ENCODE measurements around the gene HOXB9. TPM values are rescaled to one million over a fixed set of nuclear protein-coding genes. Genes with fewer than 3 reads are reported as not detected.

HOXB9 gene
- total and polyA plus RNA-seq, 9 of the 15 experiments (the other 6 are each of a cell fraction or from before 2014, with no cell fraction given) = 3.1 to 196 (median 77.6) TPM

DNA sequence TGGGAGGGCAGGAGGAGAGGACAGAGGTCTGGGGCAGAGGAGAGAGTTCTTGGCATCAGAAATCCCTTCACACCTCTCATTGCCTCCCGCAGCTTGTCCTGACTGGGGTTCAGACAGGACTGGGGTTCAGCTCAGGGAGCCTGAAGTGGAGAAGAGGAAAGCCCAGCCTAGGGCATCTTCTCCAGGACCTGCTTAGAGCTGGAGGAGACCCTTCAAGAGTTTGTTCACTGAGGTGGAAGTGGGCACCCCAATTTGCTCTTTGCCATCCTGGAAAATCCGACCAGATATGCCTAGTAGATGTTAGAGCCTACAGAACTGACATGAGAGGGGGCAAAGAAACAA, 38.1 kb downstream of the HOXB9 start:
- ATAC-seq (no peak), DNase-seq (ENCODE audit: extremely low read depth in 1 of 4, low spot score in 3 of 4) (no peak), FAIRE-seq (no peak)
- Histone ChIP-seq H3K36me3 (ENCODE audit: control insufficient read depth, insufficient read depth, low read length) (no peaks in the 10 kb centered on the region), H3K9ac (ENCODE audit: insufficient read depth in 1 of 2, low read depth in 2 of 2, low read length in 2 of 2) (no peak overlapping the region), H3K27me3 (ENCODE audit: control insufficient read depth in 2 of 2, insufficient read depth in 2 of 2, low read length in 2 of 2) (no peaks in the 10 kb centered on the region), H3K79me2 (ENCODE audit: control insufficient read depth, insufficient read depth, low read length) (peaks cover 16% of the 10 kb centered on the region), H3K4me1 (replicated peaks in 1 of 2; ENCODE audit: control insufficient read depth in 2 of 2, insufficient read depth in 2 of 2, low read length in 2 of 2) (peaks cover 21 to 25% of the 10 kb centered on the region in 2 experiments), H3K4me2 (ENCODE audit: insufficient read depth, low read length) (no peak overlapping the region), H4K20me1 (replicated peaks; ENCODE audit: control insufficient read depth, insufficient read depth, low read length) (no peaks in the 10 kb centered on the region), H3K9me1 (ENCODE audit: control insufficient read depth, insufficient read depth, low read length) (no peaks in the 10 kb centered on the region), H3K4me3 (no peak overlapping the region), H3K9me3 (replicated peaks; ENCODE audit: control insufficient read depth, insufficient read depth, low read depth, low read length) (no peaks in the 10 kb centered on the region), H2AFZ (ENCODE audit: low read depth, low read length) (no peak overlapping the region), H3K27ac (ENCODE audit: extremely low read depth, low read depth, low read length) (no peak overlapping the region)
- TF ChIP-seq ZKSCAN8 (CRISPR knock-in tag; IDR thresholded peaks at IDR 0.05) = no peak
- no peak for TF ChIP-seq HMG20B (CRISPR knock-in tag; IDR thresholded peaks at IDR 0.05)
- TF ChIP-seq, protein P1, sequence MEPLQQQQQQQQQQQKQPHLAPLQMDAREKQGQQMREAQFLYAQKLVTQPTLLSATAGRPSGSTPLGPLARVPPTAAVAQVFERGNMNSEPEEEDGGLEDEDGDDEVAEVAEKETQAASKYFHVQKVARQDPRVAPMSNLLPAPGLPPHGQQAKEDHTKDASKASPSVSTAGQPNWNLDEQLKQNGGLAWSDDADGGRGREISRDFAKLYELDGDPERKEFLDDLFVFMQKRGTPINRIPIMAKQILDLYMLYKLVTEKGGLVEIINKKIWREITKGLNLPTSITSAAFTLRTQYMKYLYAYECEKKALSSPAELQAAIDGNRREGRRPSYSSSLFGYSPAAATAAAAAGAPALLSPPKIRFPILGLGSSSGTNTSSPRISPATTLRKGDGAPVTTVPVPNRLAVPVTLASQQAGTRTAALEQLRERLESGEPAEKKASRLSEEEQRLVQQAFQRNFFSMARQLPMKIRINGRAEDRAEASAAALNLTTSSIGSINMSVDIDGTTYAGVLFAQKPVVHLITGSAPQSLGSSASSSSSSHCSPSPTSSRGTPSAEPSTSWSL (CRISPR knock-in tag; IDR thresholded peaks at IDR 0.05; ENCODE audit: borderline replicate concordance) = no peak
- TF ChIP-seq NRF1 (conservative IDR thresholded peaks at IDR 0.05 in 1 of 2, IDR thresholded peaks at IDR 0.05 in 1 of 2) = no peak
- no peak for TF ChIP-seq PTBP1 (IDR thresholded peaks at IDR 0.05; ENCODE audit: low read depth, low read length)
- no peak for TF ChIP-seq MYC (IDR thresholded peaks at IDR 0.05; ENCODE audit: low read depth, low read length)
- 0 out of 2 replicates have a peak, but pooled peaks have one; percentile 17 for TF ChIP-seq MYC (CRISPR knock-in tag; IDR thresholded peaks at IDR 0.05; ENCODE audit: borderline replicate concordance, low read depth)
- in situ Hi-C loops (cut with MboI) (no loop called here), intact Hi-C loops (cut with micrococcal nuclease) (no loop called here)
- BruUV-seq (replicated peaks) = no TSS peak
- CTCF ChIA-PET (ENCODE audit: low intra/inter-chr PET ratio) = no interaction called here
- WGBS (ENCODE audit: insufficient coverage, low coverage, missing lambda C conversion rate) = 48% methylated on average over 2 of the region's 2 CpGs
- POLR2A ChIA-PET = interaction anchor here (0.5 to 2.0 kb wide), 10 partner anchors 8 to 236 kb away, joined by 3 to 6 read pairs (median 3); partner anchors contain the start of gene HOXB6

All from K562 (cell line).